ENCODE measurements around the gene LYRM4.

LYRM4 gene

GRCh38 chr6:5178806-5179205 is 81.9 kb downstream of the LYRM4 start:
- no peak for TF ChIP-seq CTCF (IDR thresholded peaks at IDR 0.05)
- TF ChIP-seq ZFX (IDR thresholded peaks at IDR 0.05; ENCODE audit: borderline replicate concordance), result no peak
- H3K27ac ChIP-seq, result no peak overlapping the region

DNA sequence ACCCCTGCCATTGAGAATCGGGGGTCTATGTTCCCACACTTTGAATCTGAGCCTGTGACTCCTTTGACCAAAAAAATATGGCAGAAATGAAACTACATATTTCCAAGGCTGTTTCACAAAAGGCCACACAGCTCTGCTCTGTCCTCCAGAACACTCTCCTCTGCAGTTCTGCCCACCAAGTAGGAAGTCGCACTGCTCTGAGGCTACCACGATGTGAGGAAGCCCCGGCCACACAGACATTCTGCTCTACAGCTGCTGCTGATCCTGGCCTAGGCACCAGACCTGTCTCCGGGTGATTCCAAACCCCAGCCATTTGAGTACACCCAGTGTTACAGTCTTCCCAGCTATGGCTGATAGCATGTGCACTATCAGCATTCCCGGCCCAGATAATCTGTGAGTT is 85.1 kb downstream of the LYRM4 start:
- H3K27ac ChIP-seq, result no peak overlapping the region
- TF ChIP-seq CTCF (IDR thresholded peaks at IDR 0.05) (no peak), ZFX (IDR thresholded peaks at IDR 0.05; ENCODE audit: borderline replicate concordance) (no peak)

DNA sequence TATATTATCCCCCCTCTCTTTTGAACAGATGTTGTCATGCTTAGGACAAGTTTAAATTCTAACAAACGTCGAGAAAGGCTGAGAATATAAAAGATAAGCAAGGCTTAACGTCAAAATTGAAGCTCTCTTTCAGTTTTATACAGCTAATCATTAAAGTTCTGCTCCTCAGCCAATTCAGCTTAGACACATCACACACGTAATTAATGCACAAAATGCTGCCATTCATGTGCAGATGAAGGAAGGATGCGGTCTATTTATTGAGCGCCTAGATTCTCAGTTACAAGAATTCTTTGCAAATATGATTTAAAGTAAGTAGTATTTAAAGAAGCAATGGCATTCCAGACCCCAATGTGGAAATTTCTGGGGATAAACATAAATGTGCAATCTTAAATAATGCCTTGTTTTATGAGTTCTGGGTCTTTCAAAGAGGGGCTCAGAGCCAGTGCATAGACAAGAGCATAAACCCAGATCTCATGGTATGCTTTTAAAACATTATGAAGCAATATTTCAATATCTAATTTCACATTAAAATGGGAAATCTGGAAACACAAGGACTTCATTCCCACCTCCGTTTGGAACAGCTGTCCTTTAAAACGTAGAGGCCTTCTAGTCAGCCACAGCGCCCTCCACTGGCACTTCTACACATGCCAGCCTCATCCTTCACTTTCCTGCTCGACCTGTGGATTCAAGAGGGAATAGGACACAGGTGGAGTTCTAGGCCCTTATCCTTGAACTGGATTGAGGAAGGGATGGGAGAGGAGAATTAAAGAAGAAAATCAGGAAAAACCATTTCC is 85.8 kb downstream of the LYRM4 start:
- peak; percentile 61 for TF ChIP-seq CTCF (IDR thresholded peaks at IDR 0.05)
- TF ChIP-seq ZFX (IDR thresholded peaks at IDR 0.05; ENCODE audit: borderline replicate concordance), result no peak
- no peak overlapping the region for H3K27ac ChIP-seq

DNA sequence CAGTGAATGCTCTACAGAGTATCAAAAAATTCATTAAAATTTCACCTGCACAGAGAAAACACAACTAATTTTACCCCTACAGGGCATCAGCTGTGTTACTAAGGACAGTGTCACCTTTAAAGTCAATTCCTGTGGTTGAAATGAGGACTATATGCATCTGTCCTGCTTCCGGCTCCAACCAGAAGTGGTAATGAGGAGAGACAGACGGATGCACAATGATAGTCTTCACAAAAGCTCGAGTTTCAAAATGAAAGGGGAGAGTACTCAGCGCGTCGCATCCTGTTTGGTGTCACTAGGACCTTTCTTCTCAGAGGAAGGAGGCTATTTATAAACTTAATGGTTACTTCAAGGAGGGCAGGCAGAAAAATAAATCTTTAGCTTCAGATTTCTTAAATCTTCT is 86.5 kb downstream of the LYRM4 start:
- no peak overlapping the region for H3K27ac ChIP-seq

DNA sequence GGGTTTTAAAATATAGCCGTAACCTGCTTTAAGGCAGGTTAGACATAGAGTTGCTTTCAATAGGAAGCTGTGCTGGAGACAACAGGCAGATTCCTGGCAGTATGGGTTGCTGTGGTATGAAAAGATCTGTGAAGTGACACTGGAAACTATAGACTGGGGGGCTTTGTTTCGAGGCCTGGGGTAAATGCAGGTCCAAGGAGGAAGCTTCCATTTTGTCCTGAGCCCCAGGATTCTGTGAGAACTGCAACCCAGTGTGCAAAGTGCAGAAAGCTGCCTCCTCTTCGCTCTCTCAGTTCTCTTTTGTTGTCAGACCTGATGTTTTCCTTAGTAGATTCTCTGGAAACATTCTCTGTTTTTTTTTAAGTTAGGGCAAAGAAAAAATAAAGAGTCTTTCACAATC is 86.9 kb downstream of the LYRM4 start:
- TF ChIP-seq CTCF (IDR thresholded peaks at IDR 0.05), result no peak
- no peak for TF ChIP-seq ZFX (IDR thresholded peaks at IDR 0.05; ENCODE audit: borderline replicate concordance)
- H3K27ac ChIP-seq, result no peak overlapping the region

More for the DNA sequence above, 86.5 kb downstream of the LYRM4 start:
- TF ChIP-seq CTCF (IDR thresholded peaks at IDR 0.05) (no peak), ZFX (IDR thresholded peaks at IDR 0.05; ENCODE audit: borderline replicate concordance) (no peak)

DNA sequence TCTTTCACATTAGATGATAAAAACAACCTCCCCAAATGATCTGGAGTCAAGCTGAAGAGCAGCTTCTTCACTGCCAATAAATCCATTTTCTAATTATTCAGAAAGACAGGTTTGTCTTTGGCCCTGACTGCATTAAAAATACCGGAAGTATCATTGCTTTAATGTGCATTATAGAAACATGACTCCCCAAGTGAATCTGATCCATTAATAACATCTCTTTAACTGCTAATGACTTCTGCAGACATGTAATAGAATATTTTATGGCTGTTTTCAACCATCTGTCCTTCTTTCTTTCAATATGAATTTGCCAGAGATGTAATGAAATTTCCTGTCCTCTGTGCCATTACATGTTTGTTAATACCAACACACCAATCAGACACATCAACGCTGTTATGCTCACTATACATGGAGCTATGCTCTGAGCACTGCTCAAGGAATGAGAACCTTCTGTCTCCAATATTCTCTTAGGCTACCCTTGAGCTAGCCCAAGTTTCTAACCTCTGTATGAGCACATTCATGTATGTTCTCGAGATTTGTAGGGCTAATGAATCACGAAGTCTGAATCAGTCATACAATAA is 87.8 kb downstream of the LYRM4 start:
- no peak overlapping the region for H3K27ac ChIP-seq
- TF ChIP-seq CTCF (IDR thresholded peaks at IDR 0.05) (no peak), ZFX (IDR thresholded peaks at IDR 0.05; ENCODE audit: borderline replicate concordance) (no peak)

GRCh38 chr6:5172041-5172653 is 88.6 kb downstream of the LYRM4 start:
- H3K27ac ChIP-seq, result no peak overlapping the region
- no peak for TF ChIP-seq ZFX (IDR thresholded peaks at IDR 0.05; ENCODE audit: borderline replicate concordance)
- TF ChIP-seq CTCF (IDR thresholded peaks at IDR 0.05), result no peak
